Hematopoietic multipotent progenitor cell treated with erythropoietin and hydrocortisone succinate and interleukin-3 and kit ligand, for 4 days (in vitro differentiated cells): Measurements from ENCODE around the gene PHTF2.
A peak's percentile ranks its signal among the peaks of the same experiment; 100 is the strongest.
"Not testable (repeated sequence)": the region's sequence is repeated elsewhere in the genome, so short reads cannot be mapped to it uniquely, and the experiment has no call there.

Source experiments
- DNase-seq: peaks from one replicate; pipeline ENCODE4 v3.0.0-alpha.2; 2015

The PHTF2 gene

DNA sequence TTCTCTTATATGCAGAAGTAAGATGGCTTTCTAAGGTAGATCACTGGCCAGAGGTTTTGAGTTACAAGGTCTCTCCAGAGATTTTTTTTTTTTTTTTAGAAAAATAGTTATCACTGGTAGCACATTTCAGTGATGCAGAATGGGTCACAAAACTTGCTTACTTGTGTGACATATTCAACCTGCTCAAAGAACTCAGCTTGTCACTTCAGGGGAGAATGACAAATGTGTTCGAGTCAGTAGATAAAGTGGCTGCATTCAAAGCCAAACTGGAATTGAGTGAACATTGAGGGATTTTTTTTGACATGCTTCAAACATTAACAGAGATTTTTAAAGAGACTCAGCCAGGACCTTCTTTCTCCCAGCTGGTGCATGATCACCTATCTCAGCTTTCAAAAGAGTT is 33.4 kb downstream of the PHTF2 start:
- no peak for DNase-seq

DNA sequence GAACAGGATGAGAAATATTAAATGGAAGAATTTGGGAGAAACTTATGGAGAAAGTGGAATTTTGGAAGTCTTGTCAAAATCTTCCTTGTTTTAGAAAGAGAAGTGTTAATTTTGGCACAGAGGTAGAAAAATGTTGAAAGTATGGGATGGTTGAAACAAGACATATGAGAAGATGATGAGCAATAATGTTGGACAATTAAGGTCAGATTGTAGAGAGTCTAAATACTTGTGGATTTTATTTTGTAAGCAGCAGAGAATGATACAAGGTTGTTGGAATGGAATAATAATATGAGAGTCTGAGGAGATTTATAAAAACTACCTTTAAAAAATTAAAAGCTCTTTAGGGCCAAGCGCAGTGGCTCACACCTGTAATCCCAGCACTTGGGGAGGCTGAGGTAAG is 34.6 kb downstream of the PHTF2 start:
- no peak for DNase-seq

DNA sequence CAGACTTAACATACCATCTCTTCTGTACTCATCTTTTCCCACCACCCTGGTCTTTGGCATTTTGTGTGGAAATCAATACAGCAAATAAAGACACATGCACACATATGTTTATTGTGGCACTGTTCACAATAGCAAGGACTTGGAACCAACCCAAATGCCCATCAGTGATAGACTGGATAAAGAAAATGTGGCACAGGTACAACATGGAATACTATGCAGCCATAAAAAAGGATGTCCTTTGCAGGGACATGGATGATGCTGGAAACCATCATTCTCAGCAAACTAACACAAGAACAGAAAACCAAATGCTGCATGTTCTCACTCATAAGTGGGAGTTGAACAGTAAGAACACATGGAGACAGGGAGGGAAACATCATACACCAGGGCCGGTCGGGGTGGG is 37.9 kb downstream of the PHTF2 start:
- not testable (repeated sequence) for DNase-seq

DNA sequence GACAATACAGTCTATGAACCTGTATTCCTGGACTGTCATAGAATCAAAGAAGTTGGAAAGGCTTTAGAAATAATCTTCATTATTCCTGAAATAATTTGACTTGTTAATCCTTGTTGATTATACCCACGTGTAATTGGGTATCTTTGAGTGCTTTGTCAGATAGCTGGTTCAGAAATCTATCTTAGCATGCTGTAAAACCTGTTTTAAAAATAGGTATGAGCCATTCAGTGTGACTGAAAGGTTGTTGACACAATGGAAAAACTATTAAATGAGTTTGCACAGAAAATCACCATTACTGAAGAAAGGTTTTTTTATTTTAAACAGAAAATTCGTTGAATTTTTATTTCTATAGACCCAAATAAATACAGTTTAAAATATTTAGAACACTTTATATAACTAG is 38.7 kb downstream of the PHTF2 start:
- no peak for DNase-seq

DNA sequence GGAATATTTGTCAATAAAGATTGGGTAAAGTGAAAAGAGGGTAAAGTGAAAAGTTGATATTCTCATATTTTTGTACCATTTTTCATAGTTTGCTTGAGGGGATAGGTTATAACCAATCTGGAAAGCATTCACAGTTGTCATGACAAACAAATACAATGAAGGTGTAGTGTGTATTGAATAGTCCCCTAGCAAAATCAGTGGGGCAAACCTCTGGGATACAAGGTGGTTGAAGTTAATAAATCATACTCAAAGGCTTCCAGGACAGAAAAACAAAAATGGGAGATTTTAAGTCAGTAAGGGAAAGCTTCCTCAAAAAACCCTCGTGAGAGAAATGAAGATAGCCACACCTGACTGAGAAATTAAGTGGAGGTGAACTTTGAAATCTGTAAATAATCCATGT is 39.4 kb downstream of the PHTF2 start:
- no peak for DNase-seq

DNA sequence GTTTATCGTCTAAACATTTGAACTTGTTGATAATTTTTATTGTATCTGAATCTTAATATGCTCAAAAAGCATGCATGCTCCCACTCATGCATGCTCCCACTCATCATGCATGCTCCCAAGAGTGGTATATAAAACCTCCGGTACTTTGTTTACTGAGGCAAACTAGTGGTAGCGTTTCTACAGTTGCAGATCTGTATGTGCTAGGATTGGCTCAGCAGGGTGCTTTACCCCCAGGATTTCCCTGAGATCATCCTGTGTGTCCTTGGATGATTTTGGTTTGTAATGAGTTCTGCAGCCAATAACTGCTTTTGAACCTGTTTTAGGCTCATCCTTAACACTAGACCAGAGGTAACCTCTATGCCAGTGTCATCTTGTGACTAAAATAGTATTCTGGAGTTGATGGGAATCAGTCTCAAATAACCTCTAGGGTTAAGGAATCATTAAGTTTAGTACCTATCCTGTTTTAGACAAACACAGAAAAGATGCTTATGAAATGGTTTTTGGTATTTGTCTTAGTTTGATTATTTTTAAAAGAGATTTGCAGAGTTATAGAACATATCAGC is 40.4 kb downstream of the PHTF2 start:
- DNase-seq, result no peak

DNA sequence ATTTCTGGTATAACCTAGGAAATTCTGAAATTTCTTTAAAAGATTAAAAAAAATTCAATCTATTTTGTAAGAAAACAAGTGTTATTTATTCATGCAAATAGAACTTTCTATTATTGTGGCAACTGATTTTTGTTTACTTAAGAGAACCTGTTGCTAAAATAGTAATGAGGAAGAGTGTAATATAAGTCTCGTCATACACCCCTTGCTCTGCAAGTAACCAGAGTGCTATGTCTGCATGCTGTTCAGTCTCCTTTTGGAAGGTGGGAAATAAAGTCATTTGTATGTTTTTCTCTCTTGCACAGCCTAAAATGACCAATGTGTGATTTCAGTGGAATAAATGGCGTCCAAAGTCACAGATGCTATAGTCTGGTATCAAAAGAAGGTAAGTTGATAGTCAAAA is 41.3 kb downstream of the PHTF2 start:
- DNase-seq, result no peak

DNA sequence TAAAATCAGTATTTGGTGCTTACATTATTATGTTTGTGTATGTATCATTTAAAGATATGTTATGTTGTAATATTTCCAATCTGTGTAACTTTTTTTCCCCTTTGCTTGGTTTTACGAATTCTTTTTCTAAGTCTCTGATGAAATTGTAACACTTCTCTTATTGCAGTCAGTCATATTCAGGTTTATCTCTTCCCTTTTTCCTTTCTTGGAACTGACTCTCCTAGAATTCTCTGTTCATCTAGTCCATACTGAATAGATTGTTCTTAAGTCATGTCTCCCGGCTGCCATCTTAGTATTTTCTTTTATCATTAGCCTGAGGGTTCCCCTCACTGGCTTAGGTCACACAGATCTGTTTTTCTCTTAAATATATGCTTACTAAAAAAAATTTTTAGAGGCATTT is 44.6 kb downstream of the PHTF2 start:
- DNase-seq, result peak; percentile 47

DNA sequence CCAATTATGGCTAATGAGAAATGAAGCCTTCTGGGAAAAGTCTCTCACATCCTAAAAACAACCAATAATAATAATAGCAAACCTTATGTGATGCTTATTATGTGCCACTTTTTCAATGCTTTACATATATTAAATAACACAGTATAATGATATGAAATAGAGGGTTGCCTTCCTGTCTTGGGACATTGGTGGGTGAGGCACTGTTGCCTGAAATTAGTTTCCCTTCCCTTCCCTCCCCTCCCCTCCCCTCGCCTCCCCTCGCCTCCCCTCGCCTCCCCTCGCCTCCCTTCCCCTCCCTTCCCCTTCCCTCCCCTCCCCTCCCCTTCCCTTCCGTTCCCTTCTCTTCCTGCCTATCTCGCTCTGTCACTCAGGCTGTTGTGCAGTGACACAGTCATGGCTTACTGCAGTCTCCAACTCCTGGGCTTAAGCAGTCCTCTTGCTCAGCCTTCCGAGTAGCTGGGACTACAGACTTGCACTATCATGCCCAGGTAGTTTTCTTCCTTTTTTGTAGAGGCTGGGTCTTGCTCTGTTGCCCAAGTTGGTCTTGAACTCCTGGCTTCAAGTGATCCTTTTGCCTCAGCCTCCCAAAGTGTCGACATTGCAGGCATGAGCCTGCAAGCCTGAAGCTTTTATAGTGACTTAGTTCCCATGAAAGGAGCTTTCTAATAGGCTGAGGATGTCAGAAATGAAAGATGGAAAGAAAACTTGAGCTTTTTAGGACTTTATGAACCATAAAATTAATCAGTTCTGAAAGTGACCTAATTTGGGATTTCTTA is 47.9 kb downstream of the PHTF2 start:
- DNase-seq, result no peak

DNA sequence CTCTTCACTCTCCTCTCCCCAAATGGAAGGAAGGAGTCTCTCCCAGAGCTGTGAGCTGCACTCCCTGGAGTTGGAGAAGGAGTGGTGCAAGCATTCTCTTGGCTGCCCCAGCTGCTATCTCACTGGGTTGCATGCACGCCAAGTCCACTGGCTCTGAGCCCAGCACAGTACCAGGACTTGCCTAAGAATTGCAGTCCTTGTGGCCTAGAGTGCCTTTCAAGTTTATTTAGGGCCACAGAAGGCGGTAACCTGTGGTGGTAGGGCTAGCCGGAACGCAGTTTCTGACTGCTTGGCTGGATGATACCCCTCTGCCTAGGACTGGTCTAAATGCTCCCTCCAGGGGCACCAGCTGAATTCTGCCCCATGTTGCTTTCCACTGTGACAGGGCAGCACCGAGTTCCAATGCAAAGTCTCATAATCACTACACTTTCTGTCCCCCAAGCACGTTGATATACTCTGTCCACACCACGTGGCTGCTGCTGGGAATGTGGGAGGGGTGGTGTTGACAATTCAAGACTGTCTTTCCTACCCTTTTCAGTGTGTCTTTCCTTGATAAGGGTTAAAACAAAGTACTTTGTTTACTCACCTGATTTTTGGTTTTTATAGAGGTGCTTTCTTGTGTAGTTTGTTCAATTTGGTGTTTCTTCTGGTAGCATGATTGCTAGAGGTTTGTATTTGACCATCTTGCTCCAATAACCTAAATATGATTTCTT is 57.0 kb downstream of the PHTF2 start:
- no peak for DNase-seq

DNA sequence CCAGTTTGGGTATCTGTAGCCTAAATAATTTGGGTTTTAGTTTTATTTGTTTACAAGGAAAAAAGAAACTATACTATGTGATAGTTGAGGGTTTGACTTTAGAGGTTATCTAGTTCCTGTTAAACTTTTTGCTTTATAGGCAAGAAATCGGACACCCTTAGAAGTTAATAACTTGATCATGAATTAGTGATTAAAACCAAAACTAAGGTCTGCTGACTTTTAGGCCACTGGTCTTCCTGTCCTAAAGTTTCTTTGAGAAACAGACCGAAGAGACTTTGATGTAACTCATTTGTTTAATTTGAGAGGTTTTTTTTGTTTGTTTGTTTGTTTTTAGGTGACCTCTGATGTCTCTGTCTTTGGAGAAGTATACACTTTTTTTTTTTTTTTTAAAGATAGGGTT is 59.7 kb downstream of the PHTF2 start:
- DNase-seq, result no peak

DNA sequence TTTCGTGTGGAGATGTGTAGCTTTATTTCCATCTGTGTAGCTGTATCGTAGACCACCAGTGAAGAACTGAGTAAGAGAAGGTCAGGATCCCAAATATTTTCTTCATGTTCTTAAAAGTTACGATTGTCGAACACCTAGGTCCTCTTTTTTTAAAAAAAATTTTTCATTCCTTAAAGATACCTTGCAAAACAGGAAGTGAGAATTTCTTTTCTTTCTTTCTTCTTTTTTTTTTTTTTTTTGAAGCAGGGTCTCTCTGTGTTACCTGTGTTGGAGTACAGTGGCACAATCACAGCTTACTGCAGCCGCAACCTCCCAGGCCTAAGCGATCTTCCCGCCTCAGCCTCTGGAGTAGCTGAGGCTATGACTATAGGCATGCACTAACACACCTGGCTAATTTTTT is 60.8 kb downstream of the PHTF2 start:
- DNase-seq, result no peak

DNA sequence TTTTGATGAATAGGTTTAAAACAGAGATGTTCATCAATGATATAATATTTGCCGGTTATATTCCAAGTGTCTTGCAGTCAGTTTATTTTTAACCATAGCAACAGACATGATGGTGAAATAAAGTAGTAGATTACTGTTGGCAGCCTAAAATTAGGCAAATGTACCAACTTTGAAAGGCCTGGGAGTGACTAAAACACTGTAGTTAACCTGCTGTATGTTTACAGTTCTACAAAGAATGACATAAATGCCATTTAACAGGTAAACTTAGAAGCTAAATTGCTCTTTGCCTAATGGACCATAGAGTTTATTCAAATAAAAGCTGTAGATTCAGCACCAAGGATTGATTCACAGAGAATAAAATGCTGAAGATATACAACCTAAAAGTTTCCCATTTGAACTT is 64.1 kb downstream of the PHTF2 start:
- no peak for DNase-seq

DNA sequence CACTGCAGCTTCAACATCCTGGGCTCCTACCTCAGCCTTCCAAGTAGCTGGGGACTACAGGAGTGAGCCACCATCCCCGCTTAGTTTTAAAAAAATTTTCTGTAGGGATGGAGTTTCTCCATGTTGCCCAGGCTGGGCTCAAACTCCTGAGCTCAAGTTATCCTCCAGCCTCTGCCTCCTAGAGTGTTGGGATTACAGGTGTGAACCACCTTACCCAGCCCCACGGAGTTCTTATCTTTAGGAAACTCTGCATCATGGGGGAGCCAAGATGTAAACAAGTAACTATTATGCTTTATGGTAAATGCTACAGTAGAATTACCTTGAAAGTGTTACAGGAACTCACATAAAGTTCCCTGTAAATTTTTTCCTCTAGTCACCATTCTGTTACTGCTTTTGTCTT is 65.3 kb downstream of the PHTF2 start:
- no peak for DNase-seq

DNA sequence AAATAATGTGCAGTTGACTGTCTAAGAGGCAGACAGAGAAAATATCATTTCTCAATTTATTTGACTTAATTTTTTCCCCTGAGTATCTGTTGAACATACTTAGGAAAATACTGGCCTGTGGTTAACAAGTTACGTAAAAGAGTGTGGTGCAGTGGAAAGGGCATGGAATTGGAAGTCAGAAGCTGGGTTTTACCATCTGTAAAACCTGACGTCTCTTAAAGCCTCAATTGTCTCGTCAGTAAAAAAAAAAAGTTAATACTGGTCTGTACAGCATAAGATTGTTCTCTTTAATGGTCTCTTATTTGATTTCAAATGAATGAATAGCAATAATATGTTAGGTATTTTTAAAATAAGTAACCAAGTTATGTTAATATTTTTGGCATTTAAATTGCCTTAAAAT is 67.8 kb downstream of the PHTF2 start:
- no peak for DNase-seq

DNA sequence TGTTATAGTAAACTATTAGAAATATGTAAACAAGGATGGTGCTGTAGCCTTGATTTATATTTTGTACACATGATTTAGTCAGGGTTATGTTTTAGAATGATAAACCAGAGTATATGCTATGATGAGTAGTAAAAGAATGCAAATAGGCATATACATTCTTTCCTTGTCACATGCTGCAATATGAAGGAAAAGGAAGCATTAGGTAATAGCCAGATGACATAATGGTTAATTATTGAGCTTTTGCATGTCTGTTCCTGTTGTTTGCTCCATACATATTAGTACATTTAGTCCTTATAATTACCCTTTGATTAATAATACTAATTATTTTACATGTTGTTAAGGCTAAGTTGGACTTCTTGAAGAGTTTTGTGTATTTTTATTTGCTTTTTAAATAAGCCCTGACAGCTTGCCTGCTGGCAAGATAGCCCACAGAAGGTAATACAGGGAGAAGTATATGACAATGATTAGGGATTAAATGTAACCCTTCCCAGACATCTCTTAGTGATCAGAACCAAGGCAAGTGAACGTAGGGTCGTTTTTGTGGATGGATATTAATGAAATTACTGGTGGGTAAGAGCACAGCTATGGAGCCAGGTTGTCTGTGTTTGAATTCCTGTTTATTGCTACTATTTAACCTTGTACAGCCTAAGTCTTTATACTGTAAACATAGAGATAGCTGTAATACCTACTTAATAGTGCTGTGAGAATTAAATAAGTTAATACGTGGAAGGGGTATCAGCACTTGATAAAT is 68.4 kb downstream of the PHTF2 start:
- peak; percentile 19 for DNase-seq

DNA sequence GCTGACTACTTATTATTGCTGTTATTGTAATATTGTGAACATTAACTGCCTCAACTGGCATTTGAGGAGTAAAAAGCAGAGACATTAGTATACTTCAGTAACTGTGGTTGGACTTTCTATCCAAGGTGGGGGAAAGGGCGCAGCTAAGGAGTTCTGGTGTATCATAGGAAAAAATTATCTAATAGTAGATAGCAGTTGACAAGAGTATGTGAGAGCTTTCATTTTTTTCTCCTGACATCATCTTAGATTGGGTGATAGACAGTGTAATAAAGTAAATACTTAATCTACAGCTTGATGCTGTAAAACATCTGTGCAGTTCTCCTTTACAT is 68.9 kb downstream of the PHTF2 start:
- no peak for DNase-seq

DNA sequence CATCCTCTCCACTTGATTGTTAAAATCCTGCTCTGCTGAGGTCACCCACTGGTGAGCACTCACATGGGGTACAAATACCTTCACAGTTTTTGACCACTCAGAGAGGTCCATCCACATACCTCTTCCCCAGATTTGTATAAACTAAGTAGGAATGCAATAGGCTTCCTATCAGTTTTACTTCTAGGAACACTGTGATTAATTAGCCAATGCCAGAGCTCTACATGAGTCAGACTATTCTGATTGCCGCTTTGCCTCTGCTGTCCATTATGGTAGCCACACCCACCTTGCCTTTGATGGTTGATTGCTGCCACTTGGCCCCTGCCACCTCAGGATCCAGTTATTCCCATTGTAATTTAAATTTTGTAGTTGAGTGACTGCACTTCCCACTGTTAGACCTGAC is 73.7 kb downstream of the PHTF2 start:
- not testable (repeated sequence) for DNase-seq

DNA sequence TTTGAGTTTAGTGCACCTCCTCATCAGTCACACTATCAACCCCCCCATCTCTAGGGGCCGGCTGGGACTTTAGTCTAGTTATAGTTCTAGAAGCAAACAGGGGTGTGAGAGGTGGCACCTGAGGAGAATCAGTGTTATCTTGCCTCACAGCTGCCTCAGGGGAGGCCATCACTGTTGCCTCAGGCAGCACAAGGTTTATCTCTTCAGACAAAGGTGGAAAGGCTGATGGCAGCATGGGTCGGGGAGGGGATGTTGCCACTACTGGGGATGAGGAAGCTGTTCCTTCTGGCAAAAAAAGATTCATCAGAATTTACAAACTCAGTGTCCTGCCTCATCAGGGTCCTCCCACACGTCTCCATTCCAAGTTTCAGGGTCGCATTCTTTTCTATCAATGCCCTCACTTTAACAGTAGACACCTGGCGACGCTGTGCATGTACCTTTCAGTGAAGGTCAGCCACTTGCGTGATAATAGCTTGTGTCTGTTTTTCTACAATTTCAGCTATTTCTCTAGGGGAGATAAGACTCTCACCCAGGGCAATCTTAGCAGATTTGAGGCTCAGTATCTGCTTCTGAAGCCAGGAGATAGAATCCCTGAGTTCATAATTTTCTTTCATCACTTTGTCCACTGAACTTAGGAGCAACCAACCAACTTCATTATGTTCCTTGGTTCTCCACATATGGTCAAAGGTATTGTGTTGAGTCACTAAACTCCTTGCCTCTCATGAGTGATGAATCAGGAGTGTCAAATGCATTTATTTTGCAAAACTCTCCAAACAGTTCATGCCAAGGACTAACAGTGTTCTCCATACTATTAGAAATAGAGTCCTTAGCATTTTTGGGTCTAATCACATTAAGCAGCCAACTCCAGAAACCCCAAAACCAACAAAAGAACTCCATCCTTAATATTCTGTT is 75.1 kb downstream of the PHTF2 start:
- peak; percentile 48 for DNase-seq

DNA sequence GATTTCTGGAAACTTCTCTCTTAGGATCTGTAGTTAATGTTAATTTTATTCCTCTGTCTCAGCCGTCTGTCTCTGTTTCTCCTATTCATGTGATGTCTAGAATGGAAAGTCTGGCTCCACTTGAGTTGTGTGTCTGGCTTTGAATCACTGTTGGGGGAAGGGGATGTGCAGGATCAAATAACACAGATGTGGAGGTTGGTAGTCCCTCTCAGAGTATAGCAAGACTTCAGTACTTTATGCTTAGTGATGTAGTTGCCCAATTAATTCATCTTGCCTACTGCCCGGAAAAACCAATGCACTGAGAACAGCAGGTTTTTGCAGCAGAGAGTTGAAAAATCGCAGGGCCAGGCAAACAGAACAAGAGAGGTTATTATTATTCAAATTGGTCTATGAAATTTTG is 79.2 kb downstream of the PHTF2 start:
- no peak for DNase-seq

DNA sequence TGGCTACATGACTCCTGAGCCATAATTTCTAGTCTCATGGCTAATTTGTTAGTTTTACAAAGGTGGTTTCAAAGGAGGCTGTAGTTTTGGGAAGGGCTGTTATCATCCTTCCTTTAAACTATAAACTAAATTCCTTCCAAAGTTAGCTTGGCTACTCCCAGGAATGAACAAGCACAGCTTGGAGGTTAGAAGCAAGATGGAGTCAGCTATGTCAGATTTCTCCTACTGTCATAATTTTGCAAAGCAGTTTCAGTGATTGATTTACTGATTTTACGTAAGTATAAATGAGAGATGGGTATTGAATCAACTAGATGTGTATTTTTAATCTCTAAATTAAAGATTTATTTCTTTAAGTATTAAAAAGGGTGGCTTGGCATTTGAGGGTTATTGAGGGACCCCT is 79.9 kb downstream of the PHTF2 start:
- DNase-seq, result no peak

DNA sequence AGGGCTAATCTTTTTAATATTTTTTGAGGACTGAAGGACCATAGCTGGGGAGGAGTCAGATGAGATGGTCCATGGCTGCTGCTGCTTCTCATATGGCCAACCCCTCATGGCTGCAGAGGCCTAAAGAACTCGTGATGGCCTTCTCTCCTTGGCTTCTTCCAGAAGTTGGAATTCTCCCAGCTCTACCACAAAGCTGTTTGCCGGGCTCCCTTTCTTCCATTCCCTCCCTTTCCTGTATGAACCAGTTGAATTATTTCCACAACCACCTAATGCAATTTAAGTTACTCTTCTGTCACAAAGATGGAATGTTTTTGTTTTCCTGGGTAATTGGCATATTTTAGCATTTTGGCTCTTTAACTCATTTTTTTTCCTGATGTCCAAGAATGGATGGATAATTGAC is 80.7 kb downstream of the PHTF2 start:
- DNase-seq, result no peak

DNA sequence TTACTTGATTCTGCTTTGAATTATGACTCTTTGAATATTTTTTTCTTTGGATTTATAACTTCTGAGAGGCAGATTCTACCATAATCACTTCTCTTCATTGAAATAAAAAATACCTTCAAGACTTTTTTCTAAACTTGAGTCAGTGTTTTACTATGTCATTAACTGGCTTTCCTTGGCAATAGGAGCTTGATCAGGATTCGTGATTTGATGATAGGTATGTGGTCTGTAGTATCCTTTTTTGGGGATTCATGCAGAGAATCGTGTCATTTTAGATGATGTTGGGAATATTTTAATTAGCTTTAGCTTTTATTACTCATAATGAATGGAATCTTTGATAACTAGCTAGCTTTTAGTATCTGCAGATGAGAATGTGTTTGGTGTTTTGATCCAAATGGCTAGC is 83.3 kb downstream of the PHTF2 start:
- DNase-seq, result no peak
